T-helper 2 cell (primary cell): Measurements from ENCODE around the gene NFIX.

ENCODE experiments used
- DNase-seq, 5 experiments: peaks; one replicate each; pipeline versions ENCODE4 v3.0.0 to v3.0.0-alpha.2; 2012 to 2022

NFIX gene

GRCh38 chr19:13010038-13010991 is 15.0 kb downstream of the NFIX start:
- no peak for DNase-seq

GRCh38 chr19:13010992-13011652 is 15.8 kb downstream of the NFIX start:
- DNase-seq = no peak

DNA sequence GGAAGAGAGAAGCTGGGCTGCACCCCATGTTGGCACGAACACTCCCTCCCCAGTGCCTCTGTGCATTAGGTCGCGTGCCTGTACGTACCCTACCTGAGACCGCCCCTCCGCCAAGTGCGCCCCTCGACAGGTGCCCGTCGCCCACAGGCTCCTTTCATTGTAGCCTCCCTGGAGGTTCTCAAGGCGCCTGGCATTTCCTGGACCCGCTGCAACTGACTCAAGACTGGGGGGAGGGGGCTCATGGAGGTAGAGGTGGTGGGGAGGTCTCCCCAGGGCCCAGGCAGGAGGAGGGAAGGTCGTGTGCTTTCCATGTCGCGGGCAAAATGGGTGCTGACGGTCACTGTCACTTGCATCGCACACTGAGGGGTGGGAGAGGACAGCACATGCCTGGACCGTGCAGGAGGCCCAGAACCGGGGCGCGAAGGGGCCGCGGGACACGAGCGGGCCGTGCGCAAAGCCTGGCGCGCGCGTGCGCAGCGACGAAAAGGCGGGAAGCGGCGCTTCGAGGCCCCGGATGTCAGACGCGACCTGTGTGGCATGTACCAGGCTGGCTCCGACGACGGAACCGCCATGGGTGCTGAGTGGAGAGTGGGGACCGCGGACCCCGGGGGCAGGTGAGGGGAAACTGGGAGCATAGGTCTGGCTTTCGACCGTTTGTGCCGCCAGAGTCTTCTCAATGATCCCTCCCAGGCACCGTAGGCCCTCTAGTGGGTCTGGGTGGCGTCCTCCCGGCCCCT is 16.5 kb downstream of the NFIX start:
- no peak for DNase-seq

DNA sequence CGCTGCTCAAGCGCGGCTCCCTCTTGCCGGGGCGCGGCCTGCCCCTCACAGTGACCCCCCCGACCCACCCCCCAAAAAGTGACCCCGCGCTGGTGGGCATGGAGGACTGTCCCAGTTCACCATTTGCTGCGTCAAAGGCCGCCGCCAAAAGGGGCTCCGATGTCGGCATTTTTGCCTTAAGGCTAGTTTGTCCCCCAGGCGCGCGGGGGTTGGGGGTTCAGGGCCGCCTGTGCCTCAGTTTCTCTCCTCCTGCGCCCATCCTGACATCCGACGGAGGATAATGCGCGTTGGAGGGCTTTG is 17.1 kb downstream of the NFIX start:
- DNase-seq = no peak

DNA sequence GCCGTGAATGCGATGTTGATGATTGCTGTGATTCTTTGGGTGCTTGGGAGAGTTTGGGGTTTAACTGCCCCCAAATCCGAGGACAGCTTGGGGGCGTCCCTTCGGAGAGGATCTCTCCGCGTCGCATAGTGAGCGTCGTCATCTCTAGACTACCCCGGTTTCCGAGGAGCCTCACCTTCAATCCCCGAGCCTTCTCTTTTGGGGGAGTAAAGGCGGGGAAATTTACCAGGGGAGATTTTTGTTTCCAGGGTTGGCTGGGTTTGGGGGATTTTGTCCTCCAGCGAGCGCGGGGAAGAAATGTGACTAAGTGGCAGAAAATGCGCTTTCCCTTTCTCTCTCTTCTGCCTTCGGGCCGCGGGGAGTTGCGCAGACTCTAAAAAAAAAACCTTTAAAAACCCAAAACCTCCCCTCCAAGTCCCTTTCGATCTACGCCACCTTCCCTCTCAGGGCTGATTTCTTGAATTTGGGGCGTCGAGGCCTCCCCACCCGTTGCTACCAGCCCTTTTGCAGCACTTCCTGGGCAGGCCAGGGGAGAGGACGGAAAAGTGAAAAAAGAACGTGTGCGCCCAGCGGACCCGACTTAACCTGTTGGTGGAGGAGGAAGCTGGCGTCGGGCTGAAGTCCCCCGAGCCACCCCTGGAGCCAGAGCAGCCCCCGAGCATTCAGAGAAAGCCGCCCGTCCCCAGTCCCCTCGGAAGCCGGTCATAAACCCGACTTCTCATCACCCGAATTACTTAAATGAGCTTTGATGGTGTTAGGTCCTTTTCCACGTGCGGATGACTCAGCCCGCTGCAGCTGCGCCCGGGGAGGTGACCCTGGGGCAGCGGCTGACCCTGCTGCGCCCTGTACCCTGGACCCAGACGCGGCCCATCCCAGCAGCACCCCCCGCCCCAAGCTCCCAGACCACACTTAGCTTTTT is 17.7 kb downstream of the NFIX start:
- peak in 1 of 5 experiments; percentile 44 for DNase-seq

DNA sequence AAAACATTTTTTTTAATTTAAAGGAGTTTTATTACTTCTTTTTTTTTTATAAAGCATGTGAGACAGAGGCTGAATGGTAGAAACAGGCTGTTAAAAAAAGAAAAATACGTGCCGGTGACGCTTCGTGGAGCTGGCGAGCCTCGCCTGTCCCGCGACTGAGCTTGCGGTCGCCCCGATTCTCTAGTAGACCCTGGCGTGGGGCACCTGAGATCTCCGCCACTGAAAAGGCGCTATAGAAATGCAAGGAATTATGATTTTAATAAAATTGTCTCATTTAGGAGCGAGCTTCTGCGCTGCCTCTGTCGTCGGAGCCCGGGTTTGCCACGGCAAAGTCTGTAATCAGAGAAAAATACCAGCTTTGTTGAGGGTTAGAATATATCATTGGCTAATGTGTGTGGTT is 18.4 kb downstream of the NFIX start:
- DNase-seq = no peak

- no peak for DNase-seq
These were observed 19.0 kb downstream of the NFIX start for GRCh38 chr19:13014101-13014920.

DNA sequence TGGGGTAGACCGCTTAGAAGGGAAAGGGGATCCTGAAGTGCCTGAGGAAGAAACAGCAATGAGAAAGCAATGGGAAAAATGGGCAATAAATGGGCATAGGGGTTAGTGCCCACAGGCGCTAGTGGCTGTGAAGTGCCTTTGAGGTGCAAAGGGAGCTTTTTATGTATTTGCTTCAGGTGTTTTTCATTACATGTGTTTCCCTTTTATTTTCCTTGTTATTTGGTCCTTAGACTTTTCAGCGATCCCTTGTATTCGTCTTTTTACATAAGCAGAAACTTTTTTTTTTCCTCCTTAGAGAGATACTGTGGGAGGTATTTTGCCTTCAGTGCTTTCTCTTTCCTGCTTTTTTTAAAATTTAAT is 19.6 kb downstream of the NFIX start:
- DNase-seq = no peak

GRCh38 chr19:13015361-13016223 is 20.3 kb downstream of the NFIX start:
- DNase-seq = no peak

DNA sequence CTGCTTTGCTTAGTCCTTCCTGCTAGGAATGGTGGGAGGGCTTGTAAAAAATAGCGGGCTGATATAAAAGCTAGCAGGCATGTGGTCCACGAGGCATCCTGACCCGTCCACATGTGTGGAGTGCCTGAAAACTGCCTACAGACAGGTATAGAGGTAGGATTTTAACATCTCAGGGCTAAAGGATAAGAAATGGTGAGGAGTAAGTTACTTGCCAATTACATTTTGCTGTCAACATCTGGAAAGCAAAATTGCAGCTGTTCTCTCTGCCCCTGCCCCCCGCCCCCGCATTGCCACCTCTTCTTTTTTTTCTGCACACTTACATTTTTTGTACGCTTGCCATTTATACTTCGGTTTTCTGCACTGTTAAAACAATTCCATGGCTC is 21.0 kb downstream of the NFIX start:
- DNase-seq = no peak

DNA sequence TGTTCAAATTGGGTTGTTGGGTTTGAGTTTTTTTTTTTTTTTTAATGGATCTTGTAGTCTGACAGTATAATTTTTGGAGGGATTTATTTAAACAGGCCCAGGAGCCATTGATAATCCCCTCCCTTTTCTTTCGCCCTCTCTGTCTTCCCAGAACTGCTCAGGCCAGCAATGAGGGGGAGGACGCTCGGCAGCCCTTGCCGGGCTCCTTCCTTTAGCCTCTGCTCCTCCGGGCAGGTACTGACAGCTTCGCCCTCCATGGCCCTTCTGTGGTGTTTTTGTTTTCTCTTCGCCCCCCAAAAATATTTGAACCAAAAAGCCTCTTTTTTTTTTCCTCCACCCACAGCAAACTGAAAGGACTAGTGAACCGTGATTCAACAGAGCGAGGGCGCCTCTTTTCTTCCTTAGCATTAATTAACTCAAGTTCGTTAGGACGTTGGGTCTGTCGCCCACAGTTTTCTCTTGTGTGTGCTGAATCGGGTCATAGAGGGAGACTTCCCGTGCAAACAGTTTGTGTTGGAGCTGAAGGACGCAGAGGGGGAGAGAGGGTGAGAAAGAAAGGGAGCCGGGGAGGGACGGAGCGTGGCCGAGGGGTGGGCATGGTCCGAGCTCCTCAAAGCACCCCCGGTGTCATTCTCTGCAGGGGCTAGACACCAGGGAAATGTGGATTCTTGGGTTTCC is 21.5 kb downstream of the NFIX start:
- no peak for DNase-seq

DNA sequence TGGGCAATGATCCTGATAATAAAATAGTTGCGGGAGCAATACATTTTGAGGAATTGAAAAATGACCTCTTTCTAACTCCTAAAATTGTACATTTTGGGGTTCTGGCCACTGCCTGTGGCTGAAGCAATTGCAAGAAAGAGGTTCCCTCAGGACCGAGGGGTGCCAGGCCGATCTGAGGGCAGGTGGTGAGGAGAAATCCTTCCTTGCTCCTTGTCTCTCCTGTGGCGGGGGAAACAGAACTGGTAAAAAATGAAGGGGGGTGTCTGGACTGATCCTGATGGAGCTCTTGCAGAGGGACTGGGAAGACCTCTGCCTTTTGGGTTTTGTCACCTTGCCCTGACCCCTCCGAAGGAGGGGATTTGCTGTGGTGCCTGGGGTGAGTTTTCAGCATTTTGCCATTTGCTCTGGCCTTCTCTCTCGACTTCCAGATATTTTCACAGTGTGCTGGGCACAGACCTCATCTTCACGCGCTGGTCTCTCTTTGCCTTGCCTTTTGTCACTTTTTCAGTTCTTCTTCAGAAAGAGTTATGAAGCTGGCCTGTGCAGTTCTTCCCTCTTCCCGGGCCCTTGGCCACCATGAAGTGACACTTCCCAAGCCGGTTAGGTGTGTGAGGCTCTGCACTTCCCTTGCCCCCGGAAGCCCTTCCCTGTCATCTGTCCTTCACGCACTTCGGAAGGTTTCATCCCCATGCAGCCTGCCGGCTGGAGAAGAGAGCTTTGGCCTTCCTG is 22.2 kb downstream of the NFIX start:
- no peak for DNase-seq

GRCh38 chr19:13018035-13018914 is 23.0 kb downstream of the NFIX start:
- no peak for DNase-seq

- DNase-seq = no peak
These were observed 24.1 kb downstream of the NFIX start for GRCh38 chr19:13019332-13019731.

- no peak for DNase-seq
These were observed 24.7 kb downstream of the NFIX start for GRCh38 chr19:13020002-13020414.

GRCh38 chr19:13022111-13022858 is 27.0 kb downstream of the NFIX start:
- no peak for DNase-seq

GRCh38 chr19:13022859-13023636 is 27.8 kb downstream of the NFIX start:
- DNase-seq = no peak
